HepG2 (cell line): Measurements from ENCODE around the gene FXYD4. TPM values are rescaled to one million over a fixed set of nuclear protein-coding genes. Genes with fewer than 3 reads are reported as not detected.

Experiments used
- ATAC-seq: fragments of 200-7000 bp; cut with Tn5 transposase; 3 replicates; pipeline ENCODE4 v1.9.1; 2020; ENCODE audit warnings: mild to moderate bottlenecking, moderate library complexity
- BruUV-seq: library from RNA; stranded (reverse); fragments of 400-500 nt; replicated peaks from 2 replicates; lab custom pipeline; 2021; lab: Mats Ljungman, UMichigan
- CTCF ChIA-PET: fragments of 300-600 bp; formaldehyde crosslinking; extraction: SDS; loops from one replicate; lab custom pipeline; 2021; ENCODE audit warnings: low total read pairs, inconsistent platforms, low intra/inter-chr PET ratio; lab: Yijun Ruan, JAX
- POLR2A ChIA-PET: fragments of 350-600 bp; sonication (Branson Sonifier 250); formaldehyde crosslinking; loops from one replicate; lab custom pipeline; 2020; ENCODE audit warnings: antibody characterized with exemption, inconsistent platforms; lab: Yijun Ruan, JAX
- DNase-seq: peaks from one replicate; pipeline ENCODE4 v3.0.0-alpha.2; 2015; ENCODE audit warnings: low spot score
- FAIRE-seq: peaks from 3 replicates; lab custom pipeline; 2011; peaks lifted over from hg19 to GRCh38; lab: Jason Lieb, UNC
- H2AFZ ChIP-seq: one replicate; pipeline ENCODE4 v1.6.1; 2011; ENCODE audit warnings: low read length, inconsistent platforms
- H3K27ac ChIP-seq: fragments of 300-600 bp; 3 replicates; pipeline ENCODE4 v1.8.0; 2011; ENCODE audit warnings: mixed run types, mild to moderate bottlenecking, mixed read lengths, low read length, inconsistent platforms; ENCODE audit not compliant: insufficient read depth; ENCODE audit errors: extremely low read length
- H3K27me3 ChIP-seq, 2 experiments: fragments of 200-600 bp in 1 of 2; 2 replicates in 1 of 2; 3 replicates in 1 of 2; pipeline versions ENCODE4 v1.6.0 to v1.8.0; 2011; ENCODE audit warnings: low read length in 2 of 2, mild to moderate bottlenecking in 2 of 2, moderate library complexity in 2 of 2, inconsistent platforms in 1 of 2; ENCODE audit not compliant: insufficient read depth in 2 of 2, control insufficient read depth in 1 of 2
- H3K36me3 ChIP-seq, 2 experiments: fragments of 200-600 bp in 1 of 2; replicated peaks in 1 of 2; 2 replicates in 1 of 2; 3 replicates in 1 of 2; pipeline versions ENCODE4 v1.5.1 to v1.8.0; 2011; ENCODE audit warnings: low read length in 2 of 2, inconsistent platforms in 1 of 2; ENCODE audit not compliant: insufficient read depth in 2 of 2, control insufficient read depth in 1 of 2
- H3K4me1 ChIP-seq: 2 replicates; pipeline ENCODE4 v1.5.1; 2012; ENCODE audit warnings: low read length, inconsistent platforms; ENCODE audit not compliant: insufficient read depth
- H3K4me2 ChIP-seq: 2 replicates; pipeline ENCODE4 v1.6.0; 2011; ENCODE audit warnings: low read depth, low read length, inconsistent platforms
- H3K4me3 ChIP-seq, 3 experiments: fragments of 200-600 bp in 1 of 3; sonication (generic), shearing (Covaris generic) in 1 of 3; replicated peaks in 1 of 3; 2 replicates each; pipeline ENCODE4 v1.5.1; 2011 to 2016; ENCODE audit warnings: low read length in 3 of 3, inconsistent platforms in 2 of 3, low read depth in 2 of 3, mild to moderate bottlenecking in 2 of 3, control low read depth in 1 of 3, mixed read lengths in 1 of 3; ENCODE audit not compliant: insufficient read depth in 1 of 3
- H3K79me2 ChIP-seq: one replicate; pipeline ENCODE4 v1.6.1; 2011; ENCODE audit warnings: low read length, inconsistent platforms; ENCODE audit not compliant: insufficient read depth
- H3K9ac ChIP-seq: 2 replicates; pipeline ENCODE4 v1.6.0; 2011; ENCODE audit warnings: mild to moderate bottlenecking, low read depth, low read length, inconsistent platforms; ENCODE audit not compliant: insufficient read depth
- H3K9me3 ChIP-seq: 2 replicates; pipeline ENCODE4 v1.5.1; 2012; ENCODE audit warnings: mild to moderate bottlenecking, low read length
- H4K20me1 ChIP-seq: 2 replicates; pipeline ENCODE4 v1.6.0; 2011; ENCODE audit warnings: inconsistent platforms, mild to moderate bottlenecking, low read length, moderate library complexity; ENCODE audit not compliant: insufficient read depth
- DMTF1 ChIP-seq: sonication (generic); formaldehyde crosslinking; IDR thresholded peaks from 2 replicates; pipeline ENCODE4 v1.4.0; 2020; ENCODE audit warnings: mild to moderate bottlenecking, missing genetic modification reagents
- FOXK1 ChIP-seq: sonication (generic); formaldehyde crosslinking; IDR thresholded peaks from 2 replicates; pipeline ENCODE4 v1.4.0; 2020; ENCODE audit warnings: low read depth, missing genetic modification reagents, borderline replicate concordance
- GATA4 ChIP-seq: sonication (generic); IDR thresholded peaks from 2 replicates; pipeline ENCODE4 v1.6.1; 2016; ENCODE audit warnings: antibody characterized with exemption, low read depth, borderline replicate concordance
- GTF2F1 ChIP-seq: fragments of 150-350 bp; IDR thresholded peaks from 2 replicates; pipeline ENCODE4 v1.6.1; 2014; ENCODE audit warnings: low read length
- MBD4 ChIP-seq: IDR thresholded peaks from 2 replicates; pipeline ENCODE4 v1.6.1; 2012; ENCODE audit warnings: low read length, inconsistent platforms, borderline replicate concordance
- MBNL3 ChIP-seq: fragments of 250-450 bp; sonication (Bioruptor Pico); conservative IDR thresholded peaks from 2 replicates; pipeline ENCODE4 v1.8.0; 2022; ENCODE audit warnings: mild to moderate bottlenecking, inconsistent platforms
- SP2 ChIP-seq: sonication (generic); formaldehyde crosslinking; IDR thresholded peaks from 2 replicates; pipeline ENCODE4 v1.5.1; 2020; ENCODE audit warnings: mild to moderate bottlenecking, missing genetic modification reagents
- SRF ChIP-seq: IDR thresholded peaks from 2 replicates; pipeline ENCODE4 v1.6.1; 2011; ENCODE audit warnings: mild to moderate bottlenecking, low read depth, low read length, moderate library complexity
- STAT5B ChIP-seq: sonication (generic); formaldehyde crosslinking; IDR thresholded peaks from 2 replicates; pipeline ENCODE4 v1.4.0; 2020; ENCODE audit warnings: missing genetic modification reagents
- THRA ChIP-seq: sonication (generic); formaldehyde crosslinking; IDR thresholded peaks from 2 replicates; pipeline ENCODE4 v1.4.0; 2020; ENCODE audit warnings: missing genetic modification reagents, borderline replicate concordance
- TSC22D2 ChIP-seq: sonication (generic); formaldehyde crosslinking; IDR thresholded peaks from 2 replicates; pipeline ENCODE4 v1.5.1; 2020; ENCODE audit warnings: missing genetic modification reagents, mild to moderate bottlenecking, borderline replicate concordance
- ZBTB20 ChIP-seq: sonication (generic); formaldehyde crosslinking; IDR thresholded peaks from 2 replicates; pipeline ENCODE4 v1.8.1; 2023; ENCODE audit warnings: missing genetic modification reagents, low read depth, mild to moderate bottlenecking, borderline replicate concordance
- ZFP90 ChIP-seq: sonication (generic); formaldehyde crosslinking; IDR thresholded peaks from 2 replicates; pipeline ENCODE4 v1.8.0; 2022; ENCODE audit warnings: missing genetic modification reagents, mild to moderate bottlenecking, inconsistent platforms, borderline replicate concordance
- ZNF282 ChIP-seq: fragments of 450-650 bp; IDR thresholded peaks from 2 replicates; pipeline ENCODE4 v1.6.1; 2018; ENCODE audit not compliant: partially characterized antibody
- ZNF496 ChIP-seq: sonication (generic); formaldehyde crosslinking; IDR thresholded peaks from 2 replicates; pipeline ENCODE4 v1.8.1; 2023; ENCODE audit warnings: mild to moderate bottlenecking, moderate library complexity, missing genetic modification reagents; ENCODE audit not compliant: insufficient replicate concordance
- ZNF557 ChIP-seq: sonication (generic); formaldehyde crosslinking; IDR thresholded peaks from 2 replicates; pipeline ENCODE4 v1.4.0; 2020; ENCODE audit warnings: missing genetic modification reagents
- ZNF691 ChIP-seq: sonication (generic); formaldehyde crosslinking; IDR thresholded peaks from 2 replicates; pipeline ENCODE4 v1.4.0; 2020; ENCODE audit warnings: missing genetic modification reagents, low read depth, mild to moderate bottlenecking, borderline replicate concordance
- ZNF790 ChIP-seq: sonication (generic); formaldehyde crosslinking; IDR thresholded peaks from 2 replicates; pipeline ENCODE4 v1.8.0; 2022; ENCODE audit warnings: missing genetic modification reagents, mild to moderate bottlenecking, borderline replicate concordance
- WGBS: methylation state at CpG from one replicate; pipeline ENCODE4 v1.1.6; 2017; ENCODE audit warnings: low lambda C conversion rate; 5-methylcytosine and 5-hydroxymethylcytosine counted together
- in situ Hi-C: cut with HindIII; loops from 2 replicates; pipeline ENCODE4 v1.10.0; 2017; ENCODE audit warnings: low pct_unique_long_range_greater_than_20kb; ENCODE audit not compliant: extremely low pct_ligation_motif_present
- intact Hi-C: fragments of 100-400 bp; cut with micrococcal nuclease; formaldehyde crosslinking; loops from one replicate; pipeline ENCODE4 v1.10.0; 2022; ENCODE audit not compliant: unreplicated experiment
- polyA plus RNA-seq, 8 experiments: library from polyadenylated mRNA; depleted of rRNA in 3 of 8; stranded (reverse) in 7 of 8; unstranded in 1 of 8; fragments of >200 nt; fragmentation: Illumina TruSeq in 4 of 8; extraction: Trizol in 4 of 8; gene quantifications; 2 replicates each; pipeline versions ENCODE4 v1.2.1 to v1.2.3, GENCODE V29; 2011 to 2016; ENCODE audit warnings: low read depth in 4 of 8, missing spikeins in 1 of 8, mixed read lengths in 1 of 8; ENCODE audit not compliant: insufficient read depth in 1 of 8
- total RNA-seq, 5 experiments: library from RNA; depleted of rRNA; stranded (reverse); fragments of >200 nt; fragmentation: Illumina TruSeq; extraction: Trizol; gene quantifications; 2 replicates each; pipeline ENCODE4 v1.2.3, GENCODE V29; 2016; ENCODE audit warnings: low read depth in 1 of 5

Gene FXYD4
- total and polyA plus RNA-seq, 2 of the 13 experiments (the other 11 are each of a cell fraction or from before 2014, with no cell fraction given): not detected

- in situ Hi-C loops: loop anchor here (25.0 kb wide), 1 partner anchor 1542 kb away; the partner anchor contains the start of gene RASSF4
- intact Hi-C loops: loop anchor here (1.0 kb wide), 2 partner anchors 11 to 24 kb away; partner anchors contain the start of gene HNRNPF
- no peaks in the 10 kb centered on the region for H3K79me2 ChIP-seq
- H3K4me1 ChIP-seq: peaks cover 70% of the 10 kb centered on the region
- H3K36me3 ChIP-seq: no peaks in the 10 kb centered on the region
- no peak overlapping the region for H2AFZ ChIP-seq
- H3K27ac ChIP-seq: peak overlapping the region; percentile 99
- 2% methylated on average over 26 of the region's 63 CpGs for WGBS
- POLR2A ChIA-PET: interaction anchor here (1.0 to 4.9 kb wide), 11 partner anchors 9 to 1560 kb away, joined by 3 to 39 read pairs (median 4); partner anchors contain the start of genes HNRNPF and ZNF487
- DNase-seq: peak; percentile 96
- peak; percentile 94 for FAIRE-seq
- CTCF ChIA-PET: interaction anchor here (1.4 kb wide), 1 partner anchor 16 kb away, joined by 3 read pairs; the partner anchor contains the start of gene ZNF487
- peak; percentile 92 for ATAC-seq
- no peaks in the 10 kb centered on the region for H3K9me3 ChIP-seq
- no peaks in the 10 kb centered on the region for H4K20me1 ChIP-seq
- H3K4me2 ChIP-seq: peak overlapping the region; percentile 87
- H3K9ac ChIP-seq: peak overlapping the region; percentile 81
- peak overlapping the region; percentile 27 to 64 (median 47); a peak in 5 of 6 replicates for H3K4me3 ChIP-seq
- H3K27me3 ChIP-seq: no peaks in the 10 kb centered on the region
- BruUV-seq: TSS peak; percentile 84
- TF ChIP-seq ZFP90 (CRISPR knock-in tag) (peak; percentile 98), ZNF282 (no peak), FOXK1 (CRISPR knock-in tag) (peak; percentile 89; the same call in 1 of the 2 replicates), ZBTB20 (CRISPR knock-in tag) (peak; percentile 97; the same call in 1 of the 2 replicates), ZNF496 (CRISPR knock-in tag) (no peak), THRA (peak; percentile 97), DMTF1 (no peak; the same call in 1 of the 2 replicates), MBD4 (peak; percentile 65; the same call in 1 of the 2 replicates), SP2 (CRISPR knock-in tag) (peak; percentile 27; the same call in 1 of the 2 replicates), ZNF790 (CRISPR knock-in tag) (peak; percentile 97; the same call in 1 of the 2 replicates), STAT5B (CRISPR knock-in tag) (peak; percentile 96), GTF2F1 (0 out of 2 replicates have a peak, but pooled peaks have one; percentile 14), SRF (no peak), GATA4 (peak; percentile 83; the same call in 1 of the 2 replicates), MBNL3 (CRISPR knock-in tag) (no peak), ZNF691 (CRISPR knock-in tag) (peak; percentile 95; the same call in 1 of the 2 replicates), TSC22D2 (CRISPR knock-in tag) (peak; percentile 98), ZNF557 (CRISPR knock-in tag) (peak; percentile 99)
Measured at GRCh38 chr10:43420369-43421200, 49.1 kb downstream of the FXYD4 start.
